Esophagus squamous epithelium (tissue), 5 donors: ENCODE data around the gene E2F2. TPM values are rescaled to one million over a fixed set of nuclear protein-coding genes. Genes with fewer than 3 reads are reported as not detected.
A peak's percentile ranks its signal among the peaks of the same experiment; 100 is the strongest.

Experiments used
- DNase-seq: peaks from one replicate; lab custom pipeline; 2025; lab: John Stamatoyannopoulos, UW
- H3K27ac ChIP-seq, 4 donors: fragments of 200-600 bp; sonication (generic); one replicate each; pipeline ENCODE4 v1.5.1; 2016 to 2019; ENCODE audit warnings: mild to moderate bottlenecking in 1 of 4
- H3K27me3 ChIP-seq, 4 donors: fragments of 200-600 bp; sonication (generic); 1 replicate in 3 of 4; 2 replicates in 1 of 4; pipeline versions ENCODE4 v1.5.1 to v1.6.0; 2017 to 2021; ENCODE audit warnings: antibody characterized with exemption in 1 of 4
- H3K36me3 ChIP-seq, 3 donors: fragments of 200-600 bp; sonication (generic); one replicate each; pipeline ENCODE4 v1.5.1; 2016 to 2019
- H3K4me1 ChIP-seq, 3 donors: fragments of 200-600 bp; sonication (generic); one replicate each; pipeline ENCODE4 v1.5.1; 2017 to 2019
- H3K4me3 ChIP-seq, 4 donors: fragments of 200-600 bp; sonication (generic); 1 replicate in 3 of 4; 2 replicates in 1 of 4; pipeline ENCODE4 v1.5.1; 2016 to 2019; ENCODE audit warnings: mild to moderate bottlenecking in 2 of 4, moderate library complexity in 1 of 4
- H3K9me3 ChIP-seq, 3 donors: fragments of 200-600 bp; sonication (generic); one replicate each; pipeline ENCODE4 v1.5.1; 2016 to 2019
- POLR2A ChIP-seq, 4 donors: fragments of 450-650 bp; IDR thresholded peaks; one replicate each; pipeline ENCODE4 v1.6.1; 2017; ENCODE audit warnings: antibody characterized with exemption in 4 of 4, mild to moderate bottlenecking in 4 of 4, moderate library complexity in 3 of 4
- WGBS, 2 donors: methylation state at CpG; one replicate each; pipeline ENCODE4 v1.1.5; 2018; 5-methylcytosine and 5-hydroxymethylcytosine counted together
- intact Hi-C: fragments of 100-400 bp; cut with DNase I; formaldehyde crosslinking; loops from one replicate; pipeline ENCODE4 v1.15.0; 2022
- total RNA-seq, 4 donors: library from RNA; depleted of rRNA; stranded (reverse); fragments of >200 nt; gene quantifications; one replicate each; pipeline ENCODE4 v1.1.0, GENCODE V29; 2016
- TF ChIP-seq, protein P1 (sequence below), 6 experiments: fragments of 450-650 bp in 4 of 6; fragments of 200-600 bp in 2 of 6; sonication (generic) in 2 of 6; IDR thresholded peaks; one replicate each; pipeline ENCODE4 v1.5.1; 2016 to 2019; ENCODE audit warnings: antibody characterized with exemption in 6 of 6, mild to moderate bottlenecking in 4 of 6, moderate library complexity in 4 of 6
- donor health status: DM: yes; HTN: yes; CAD: no.

E2F2 gene
- total RNA-seq, 4 donors from 2014 or later = 10.1 to 16.9 (median 11.8) TPM

DNA sequence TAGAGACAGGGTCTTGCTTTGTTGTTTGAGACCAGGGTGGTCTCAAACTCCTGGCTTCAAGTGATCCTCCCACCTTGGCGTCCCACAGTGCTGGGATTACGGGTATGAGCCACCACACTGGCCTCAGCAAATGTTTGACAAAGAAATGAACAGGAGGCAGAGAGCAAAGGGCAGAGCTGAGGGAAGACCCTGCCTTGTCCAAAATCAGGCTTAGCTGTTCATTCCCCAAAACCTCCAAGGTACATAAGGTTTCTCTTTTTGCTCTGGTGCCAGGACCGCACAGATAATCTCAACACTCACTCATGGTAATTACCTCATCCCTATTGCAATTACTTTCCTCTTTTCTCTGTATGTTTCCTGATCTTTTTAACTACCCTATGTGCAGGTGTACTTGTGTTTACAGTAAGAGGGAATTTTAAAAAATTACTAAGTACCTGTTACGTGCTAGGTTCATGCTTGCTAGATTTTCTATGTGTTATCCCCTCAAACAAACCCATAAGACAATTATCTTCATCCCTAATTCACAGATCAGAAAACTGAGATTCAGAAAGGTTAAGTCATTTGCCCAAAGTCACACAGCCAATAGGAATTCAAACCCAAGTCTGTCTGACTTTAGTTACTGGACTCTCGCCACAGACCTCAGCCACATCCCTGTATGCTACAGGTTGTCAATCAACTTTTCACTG, 58.5 kb downstream of the E2F2 start:
- Histone ChIP-seq H3K4me1 (peaks cover 9 to 54% (median 16%) of the 10 kb centered on the region in 3 donors), H3K27ac (peak overlapping the region in 3 of 4 donors; percentile 45 to 77 (median 48)), H3K27me3 (no peaks in the 10 kb centered on the region), H3K9me3 (no peaks in the 10 kb centered on the region), H3K4me3 (no peak overlapping the region), H3K36me3 (no peaks in the 10 kb centered on the region)
- DNase-seq = no peak
- intact Hi-C loops = no loop called here
- TF ChIP-seq, protein P1, sequence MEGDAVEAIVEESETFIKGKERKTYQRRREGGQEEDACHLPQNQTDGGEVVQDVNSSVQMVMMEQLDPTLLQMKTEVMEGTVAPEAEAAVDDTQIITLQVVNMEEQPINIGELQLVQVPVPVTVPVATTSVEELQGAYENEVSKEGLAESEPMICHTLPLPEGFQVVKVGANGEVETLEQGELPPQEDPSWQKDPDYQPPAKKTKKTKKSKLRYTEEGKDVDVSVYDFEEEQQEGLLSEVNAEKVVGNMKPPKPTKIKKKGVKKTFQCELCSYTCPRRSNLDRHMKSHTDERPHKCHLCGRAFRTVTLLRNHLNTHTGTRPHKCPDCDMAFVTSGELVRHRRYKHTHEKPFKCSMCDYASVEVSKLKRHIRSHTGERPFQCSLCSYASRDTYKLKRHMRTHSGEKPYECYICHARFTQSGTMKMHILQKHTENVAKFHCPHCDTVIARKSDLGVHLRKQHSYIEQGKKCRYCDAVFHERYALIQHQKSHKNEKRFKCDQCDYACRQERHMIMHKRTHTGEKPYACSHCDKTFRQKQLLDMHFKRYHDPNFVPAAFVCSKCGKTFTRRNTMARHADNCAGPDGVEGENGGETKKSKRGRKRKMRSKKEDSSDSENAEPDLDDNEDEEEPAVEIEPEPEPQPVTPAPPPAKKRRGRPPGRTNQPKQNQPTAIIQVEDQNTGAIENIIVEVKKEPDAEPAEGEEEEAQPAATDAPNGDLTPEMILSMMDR (IDR thresholded peaks at IDR 0.05) = no peak
- no peak for TF ChIP-seq POLR2A (IDR thresholded peaks at IDR 0.05)
- WGBS, 2 donors = 85 to 86% methylated on average over 4 to 5 of the region's 5 CpGs

DNA sequence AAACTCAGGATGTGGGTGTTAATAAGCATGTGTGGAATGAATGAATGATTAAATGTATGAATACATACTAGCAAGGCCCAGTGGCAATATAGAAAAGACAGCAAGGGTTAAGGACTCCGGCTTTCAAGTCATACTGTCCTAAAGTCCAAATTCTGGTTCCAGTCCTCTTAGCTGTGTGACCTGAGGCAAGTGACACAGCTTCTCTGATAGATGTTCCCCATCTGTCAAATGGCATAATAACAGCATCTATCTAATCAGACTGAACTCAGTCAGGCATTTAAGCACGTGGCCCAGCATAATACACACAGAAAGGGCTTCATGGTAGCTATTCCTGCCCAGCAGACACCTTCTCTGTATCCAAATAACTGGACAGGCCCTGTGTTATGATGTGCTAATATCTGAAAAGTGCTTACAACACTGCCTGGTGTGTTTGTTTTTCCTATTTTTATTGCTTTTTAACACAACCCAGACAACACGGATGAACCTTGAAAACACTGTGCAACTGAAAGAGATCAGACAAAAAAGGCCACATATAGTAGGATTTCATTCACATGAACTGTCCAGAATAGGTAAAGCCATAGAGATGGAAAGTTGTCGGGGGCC, 59.5 kb downstream of the E2F2 start:
- no peak for DNase-seq
- peaks cover 9 to 54% (median 16%) of the 10 kb centered on the region in 3 donors for H3K4me1 ChIP-seq
- H3K27ac ChIP-seq = peak overlapping the region in 2 of 4 donors; percentile 60 to 81
- H3K27me3 ChIP-seq = no peaks in the 10 kb centered on the region
- 73 to 86% methylated on average over 3 to 4 of the region's 4 CpGs for WGBS, 2 donors
- H3K4me3 ChIP-seq = no peak overlapping the region
- no peaks in the 10 kb centered on the region for H3K9me3 ChIP-seq
- intact Hi-C loops = no loop called here
- no peaks in the 10 kb centered on the region for H3K36me3 ChIP-seq
- TF ChIP-seq, protein P1 (IDR thresholded peaks at IDR 0.05) = no peak

DNA sequence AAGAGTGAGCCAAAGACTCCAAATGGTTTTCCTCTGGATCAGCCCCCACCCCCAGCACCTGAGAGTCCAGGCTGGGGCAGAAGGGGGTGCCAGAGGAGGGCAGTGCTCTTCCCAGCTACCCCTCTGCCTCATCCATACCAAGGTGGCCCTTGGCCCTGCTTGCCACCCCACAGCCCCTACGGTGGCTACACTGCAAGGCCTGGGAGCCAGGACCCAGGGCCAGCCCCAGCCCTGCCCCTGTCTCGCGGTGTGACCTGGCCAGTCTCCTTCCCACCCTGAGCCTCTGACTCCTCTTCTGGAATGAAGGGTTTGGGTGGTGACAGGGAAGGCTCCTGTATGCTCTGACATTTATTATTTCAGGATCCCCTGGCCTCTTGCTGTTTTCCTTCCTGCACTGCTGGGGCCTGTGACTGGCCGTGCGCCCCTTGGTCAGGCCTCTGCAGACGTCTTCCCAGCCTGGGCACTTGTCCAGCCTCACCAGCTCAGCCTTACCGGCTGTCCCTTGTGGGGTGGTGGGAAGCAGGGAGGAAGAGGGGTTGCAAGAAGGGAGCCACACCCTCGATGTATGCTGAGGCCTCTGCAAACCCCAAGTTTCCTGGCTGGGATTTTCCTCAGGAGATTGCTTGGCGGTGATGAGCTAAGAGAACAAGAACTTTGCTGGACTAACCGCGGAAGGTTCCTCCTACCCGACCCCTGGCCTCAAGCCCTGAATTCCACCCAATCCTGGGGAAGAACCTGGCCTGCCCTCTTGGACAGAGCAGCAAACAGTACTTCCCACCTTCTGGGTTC, 60.6 kb downstream of the E2F2 start:
- TF ChIP-seq, protein P1 (IDR thresholded peaks at IDR 0.05) = no peak
- no peak for TF ChIP-seq POLR2A (IDR thresholded peaks at IDR 0.05)
- WGBS, 2 donors = 73 to 77% methylated on average over 7 to 11 of the region's 12 CpGs

DNA sequence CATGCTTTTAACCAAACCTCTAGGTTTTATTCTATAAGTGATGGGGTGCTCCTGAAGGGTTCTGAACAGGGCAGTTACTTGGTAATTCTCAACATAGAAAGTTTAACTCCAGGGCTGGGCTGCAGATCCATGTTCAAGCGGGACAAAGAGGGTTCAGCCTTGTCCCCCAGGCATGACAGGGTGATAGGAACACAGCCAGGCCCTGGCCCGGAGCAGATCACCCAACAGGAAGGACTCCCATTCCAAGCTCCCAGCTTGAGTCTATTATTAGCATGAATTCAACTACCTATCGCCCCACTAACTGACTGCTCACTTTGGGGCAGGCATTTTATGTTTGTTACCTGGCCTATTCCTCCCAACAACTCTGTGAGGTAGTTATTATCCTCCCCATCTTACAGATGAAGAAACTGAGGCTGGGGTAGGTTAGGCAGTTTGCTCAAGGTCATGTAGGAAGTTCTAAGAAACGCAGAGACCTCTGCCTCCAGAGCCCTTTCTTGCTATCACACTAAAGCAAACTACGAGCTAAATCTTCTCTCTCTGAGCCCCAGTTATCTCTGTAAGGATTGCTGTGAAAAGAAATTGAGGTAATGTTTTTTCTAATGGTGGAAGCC, 61.6 kb downstream of the E2F2 start:
- H3K27me3 ChIP-seq = no peaks in the 10 kb centered on the region
- no peak for TF ChIP-seq POLR2A (IDR thresholded peaks at IDR 0.05)
- TF ChIP-seq, protein P1 (IDR thresholded peaks at IDR 0.05) = no peak
- peaks cover under 1 to 43% (median 6%) of the 10 kb centered on the region in 3 donors for H3K4me1 ChIP-seq
- H3K4me3 ChIP-seq = no peak overlapping the region
- peak overlapping the region in 2 of 4 donors; percentile 47 to 81 for H3K27ac ChIP-seq
- no peaks in the 10 kb centered on the region for H3K36me3 ChIP-seq
- no peak for DNase-seq
- H3K9me3 ChIP-seq = no peaks in the 10 kb centered on the region
- intact Hi-C loops = no loop called here
- 40 to 82% methylated on average over 3 to 5 of the region's 5 CpGs for whole genome bisulfite sequencing, 2 donors

More for the DNA sequence above, 60.6 kb downstream of the E2F2 start:
- no peaks in the 10 kb centered on the region for H3K9me3 ChIP-seq
- DNase-seq = no peak
- intact Hi-C loops = no loop called here
- peak overlapping the region; percentile 38 to 81 (median 54) for H3K27ac ChIP-seq
- no peaks in the 10 kb centered on the region for H3K36me3 ChIP-seq
- H3K27me3 ChIP-seq = no peaks in the 10 kb centered on the region
- no peak overlapping the region for H3K4me3 ChIP-seq
- H3K4me1 ChIP-seq = peaks cover 9 to 53% (median 16%) of the 10 kb centered on the region in 3 donors
